Activated CD4-positive, CD25-positive, alpha-beta regulatory T cell treated with anti-CD3 and anti-CD28 coated beads, Interleukin-2, amount 50 U/mL, for 72 hours (primary cell): Measurements from ENCODE around the gene FHIP2A.
"Not testable (repeated sequence)": the region's sequence is repeated elsewhere in the genome, so short reads cannot be mapped to it uniquely, and the experiment has no call there.

Source experiments
- DNase-seq: peaks from one replicate; pipeline ENCODE4 v3.0.0; 2021

Gene FHIP2A

GRCh38 chr10:114821915-114822443 lies 399 bp downstream of the FHIP2A start:
- no peak for DNase-seq

- no peak for DNase-seq
These were observed 980 bp downstream of the FHIP2A start for GRCh38 chr10:114822444-114823076.

DNA sequence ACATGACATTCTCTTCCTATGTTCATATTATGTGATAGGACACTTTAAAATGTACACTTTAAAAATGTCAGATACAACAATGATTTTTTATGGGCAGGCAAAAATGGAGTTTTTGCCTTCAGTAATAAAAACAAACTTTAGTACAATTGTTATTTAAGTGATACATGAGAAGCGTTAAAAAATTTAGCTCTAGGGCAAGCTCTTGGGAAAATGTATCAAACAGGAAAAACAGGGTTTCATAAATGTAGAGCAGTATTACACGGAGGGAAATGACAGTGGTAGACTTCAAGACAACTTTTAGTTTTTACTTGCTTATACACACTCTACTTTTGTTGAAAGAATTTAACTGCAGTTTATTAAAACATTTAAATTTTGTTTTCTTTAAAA lies 1.5 kb downstream of the FHIP2A start:
- DNase-seq = no peak

DNA sequence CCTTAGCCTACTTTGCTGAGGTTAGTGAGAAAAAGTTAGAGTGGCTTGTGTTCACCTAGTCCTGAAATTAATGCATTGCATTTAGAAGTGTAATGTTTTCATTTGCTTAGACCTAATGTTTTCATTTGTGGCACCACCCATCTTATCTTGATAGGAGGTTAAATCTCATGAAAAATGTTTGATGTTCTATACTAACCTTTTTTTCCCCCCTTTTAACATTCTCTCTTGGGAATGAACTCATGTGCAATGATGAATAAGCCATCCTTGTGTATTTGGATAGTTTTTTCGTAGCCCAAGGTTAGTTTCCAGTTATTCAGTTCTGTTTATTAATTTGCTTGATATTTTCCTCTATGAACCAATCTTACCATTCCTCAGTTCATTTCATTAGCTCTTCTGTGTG lies 2.8 kb downstream of the FHIP2A start:
- DNase-seq = no peak

GRCh38 chr10:114825513-114826253 lies 4.1 kb downstream of the FHIP2A start:
- no peak for DNase-seq

GRCh38 chr10:114829160-114829909 lies 7.8 kb downstream of the FHIP2A start:
- no peak for DNase-seq

DNA sequence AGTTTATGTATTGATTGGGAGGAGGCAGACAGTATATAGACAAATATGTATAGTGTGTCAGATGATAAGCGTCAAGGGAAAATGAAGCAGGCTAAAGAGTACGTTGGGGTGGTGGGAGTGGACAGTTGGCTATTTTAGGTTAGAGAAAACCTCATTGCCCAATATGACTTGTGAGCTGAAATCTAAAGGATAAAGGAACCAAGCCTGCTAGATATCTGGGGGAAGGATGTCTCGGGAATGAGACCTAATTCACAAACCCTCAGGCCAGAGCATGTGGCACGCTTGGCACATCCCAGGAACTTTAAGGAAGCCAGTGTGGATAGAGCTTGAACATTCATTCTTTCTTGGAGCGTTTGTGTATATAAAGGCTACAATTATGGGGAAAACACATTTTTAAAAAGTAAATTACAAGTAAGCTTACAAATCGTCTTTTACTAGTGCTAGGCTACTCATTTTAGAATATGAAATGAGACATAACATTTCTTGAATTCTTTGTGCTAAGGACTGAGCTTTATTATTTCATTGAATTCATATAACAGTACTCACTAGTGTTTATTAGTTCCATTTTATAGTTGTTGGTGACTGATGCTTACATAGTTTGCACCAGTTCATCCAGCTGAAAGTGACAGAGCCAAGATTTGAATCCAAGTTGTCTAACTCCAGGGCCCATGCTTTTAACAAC lies 9.7 kb downstream of the FHIP2A start:
- DNase-seq = no peak

GRCh38 chr10:114837690-114838089 lies 16.1 kb downstream of the FHIP2A start:
- no peak for DNase-seq

GRCh38 chr10:114839901-114840300 lies 18.3 kb downstream of the FHIP2A start:
- DNase-seq = no peak

GRCh38 chr10:114845978-114846693 lies 24.6 kb downstream of the FHIP2A start:
- no peak for DNase-seq

- DNase-seq = not testable (repeated sequence)
These were observed 25.9 kb downstream of the FHIP2A start for GRCh38 chr10:114847517-114847916.

DNA sequence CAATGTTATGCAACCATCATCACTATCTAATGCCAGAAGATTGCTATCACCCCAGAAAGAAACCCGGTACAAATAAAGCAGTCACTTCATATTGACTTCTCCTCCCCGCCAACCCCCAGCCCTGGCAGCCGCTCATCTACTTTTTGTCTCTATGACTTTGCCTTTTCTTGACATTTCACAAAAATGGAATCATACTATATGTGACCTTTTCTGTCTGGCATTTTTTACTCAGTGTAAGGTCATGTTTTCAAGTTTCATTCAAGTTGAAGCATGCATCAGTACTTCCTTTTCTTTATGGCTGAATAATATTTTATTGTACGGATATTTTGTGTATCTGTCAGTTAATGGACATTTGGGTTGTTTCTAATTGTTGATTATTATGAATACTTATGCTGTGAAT lies 28.1 kb downstream of the FHIP2A start:
- DNase-seq = no peak

DNA sequence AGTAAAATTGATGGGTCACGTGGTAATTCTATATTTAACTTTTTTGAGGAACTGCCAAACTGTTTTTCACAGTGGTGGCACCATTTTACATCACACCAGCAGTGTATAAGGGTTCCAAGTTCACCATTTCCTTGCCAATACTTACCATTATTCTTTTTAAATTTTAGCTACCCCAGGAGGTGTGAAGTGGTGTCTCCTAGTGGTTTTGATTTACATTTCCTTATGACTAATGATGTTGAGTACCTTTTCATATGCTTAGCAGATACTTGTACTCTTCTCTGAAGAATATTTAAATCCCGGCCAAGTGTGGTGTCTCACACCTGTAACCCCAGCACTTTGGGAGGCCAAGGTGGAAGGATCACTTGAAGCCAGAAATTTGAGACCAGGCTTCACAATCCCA lies 28.5 kb downstream of the FHIP2A start:
- DNase-seq = no peak

DNA sequence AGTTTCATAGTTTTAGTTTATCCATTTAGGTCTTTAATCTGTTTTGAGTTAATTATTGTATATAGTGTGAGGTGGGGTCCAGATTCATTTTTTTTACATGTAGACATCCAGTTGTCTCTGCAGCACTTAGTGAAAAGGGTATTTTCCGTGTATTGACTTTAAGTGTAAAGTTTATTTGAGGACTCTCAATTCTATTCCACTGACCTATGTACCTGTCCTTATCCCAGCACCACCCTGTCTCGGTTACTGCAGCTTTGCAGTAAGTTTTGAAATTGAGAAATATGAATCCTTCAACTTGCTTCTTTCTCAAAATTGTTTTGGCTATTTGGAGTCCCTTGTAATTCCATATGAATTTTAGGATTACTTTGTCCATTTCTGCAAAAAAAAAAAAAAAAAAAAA lies 29.8 kb downstream of the FHIP2A start:
- no peak for DNase-seq

GRCh38 chr10:114852197-114852596 lies 30.6 kb downstream of the FHIP2A start:
- no peak for DNase-seq

- no peak for DNase-seq
These were observed 33.3 kb downstream of the FHIP2A start for GRCh38 chr10:114854906-114855305.

DNA sequence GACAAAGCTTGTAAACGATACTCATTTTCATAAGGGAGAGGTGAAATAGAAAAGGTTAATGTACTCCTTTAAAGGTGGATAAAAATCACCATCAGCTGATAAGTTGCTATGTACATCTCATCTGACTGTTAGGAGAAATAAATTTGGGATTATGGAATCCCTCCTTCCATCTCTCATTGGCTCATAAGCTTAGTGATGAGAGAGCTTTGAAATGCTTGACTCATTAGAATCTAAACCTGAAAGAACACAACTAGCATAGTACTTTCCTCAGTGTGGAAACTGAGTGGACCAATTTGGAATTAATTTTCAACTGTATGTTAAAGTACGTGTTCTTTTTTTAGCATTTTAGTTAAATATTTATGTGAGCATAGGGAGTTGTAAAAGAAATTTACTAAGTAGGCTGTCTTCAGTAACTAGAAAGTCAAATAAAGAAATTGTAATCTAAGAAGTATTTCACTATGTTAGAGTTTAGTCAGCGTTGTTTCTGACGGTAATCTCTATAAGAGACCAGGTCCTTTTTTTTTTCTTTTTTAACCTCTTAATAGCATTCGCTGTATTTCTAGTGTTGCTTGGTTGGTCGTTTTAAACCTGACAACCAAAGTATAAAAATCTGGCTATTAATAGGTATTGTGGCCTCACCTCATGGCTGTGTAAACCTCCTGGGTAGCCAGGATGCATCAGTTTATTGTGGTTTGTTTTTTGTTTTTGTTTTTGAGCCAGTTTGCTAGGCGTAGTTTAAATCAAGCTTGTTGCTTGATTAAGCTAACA lies 34.4 kb downstream of the FHIP2A start:
- DNase-seq = no peak

DNA sequence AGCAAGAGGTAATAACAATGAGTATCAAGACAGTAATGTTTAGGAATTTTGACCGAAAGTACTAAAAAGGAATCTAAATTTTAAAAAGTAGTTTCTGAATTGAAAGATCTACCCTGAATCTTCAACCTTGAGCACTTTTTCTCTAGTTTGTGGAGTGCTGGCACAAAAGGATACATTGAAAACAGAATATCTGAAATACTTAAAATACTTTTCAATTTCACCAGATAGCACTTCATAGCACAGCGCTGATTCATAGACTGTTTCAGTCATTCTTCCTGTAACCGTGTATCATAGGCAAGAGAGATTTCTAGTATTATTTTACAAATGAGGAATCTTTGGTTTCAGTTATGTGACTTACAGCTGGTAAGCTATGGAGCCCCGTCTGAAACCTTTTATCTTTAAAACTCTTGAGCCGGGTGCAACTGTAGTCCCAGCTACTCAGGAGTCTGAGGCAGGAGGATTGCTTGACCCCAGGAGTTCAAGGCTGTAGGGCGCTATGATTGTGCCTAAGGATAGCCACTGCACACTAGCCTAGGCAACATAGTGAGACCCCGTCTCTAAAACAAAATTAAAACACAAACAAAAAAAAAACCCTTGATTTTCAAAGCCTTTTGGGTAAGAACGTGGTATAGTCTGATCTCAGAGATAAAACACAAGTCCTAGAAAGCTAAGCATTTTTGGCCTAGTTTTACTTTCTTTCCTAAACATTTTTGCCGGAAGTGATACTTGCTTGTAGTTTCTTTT lies 35.1 kb downstream of the FHIP2A start:
- DNase-seq = no peak

- not testable (repeated sequence) for DNase-seq
These were observed 35.6 kb downstream of the FHIP2A start for GRCh38 chr10:114857288-114857565.

DNA sequence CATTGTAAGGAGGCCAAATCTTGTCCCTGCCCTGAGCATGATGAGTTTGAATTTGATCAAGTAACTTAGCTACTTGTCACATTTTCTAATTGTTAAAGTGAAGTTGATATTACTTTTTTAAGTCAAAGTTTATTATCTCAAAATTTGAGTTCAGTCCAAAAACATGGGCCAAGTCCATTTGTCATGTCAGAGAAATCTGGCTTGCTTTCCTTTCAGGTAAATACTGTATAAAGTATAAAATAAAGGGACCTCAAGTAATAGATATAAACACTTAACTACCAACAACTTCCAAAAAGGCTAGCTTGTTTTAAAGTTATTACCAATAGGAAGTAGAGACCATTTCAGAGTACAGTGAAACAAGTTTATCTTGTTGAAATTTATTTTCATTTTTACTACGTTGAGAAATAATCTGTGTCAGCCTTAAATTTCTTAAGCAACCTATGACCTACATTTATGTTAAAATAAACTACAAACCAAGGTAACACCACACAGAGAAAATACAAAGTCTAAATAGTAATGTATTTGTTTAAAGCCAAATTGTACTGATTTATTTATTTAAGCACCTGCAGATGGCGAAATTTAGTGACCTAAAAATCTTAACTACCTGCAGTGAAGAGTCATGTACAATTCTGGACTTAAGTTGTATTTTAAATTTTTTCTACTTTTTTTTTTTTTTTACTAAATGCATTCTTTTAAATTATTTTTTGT lies 36.5 kb downstream of the FHIP2A start:
- DNase-seq = no peak

DNA sequence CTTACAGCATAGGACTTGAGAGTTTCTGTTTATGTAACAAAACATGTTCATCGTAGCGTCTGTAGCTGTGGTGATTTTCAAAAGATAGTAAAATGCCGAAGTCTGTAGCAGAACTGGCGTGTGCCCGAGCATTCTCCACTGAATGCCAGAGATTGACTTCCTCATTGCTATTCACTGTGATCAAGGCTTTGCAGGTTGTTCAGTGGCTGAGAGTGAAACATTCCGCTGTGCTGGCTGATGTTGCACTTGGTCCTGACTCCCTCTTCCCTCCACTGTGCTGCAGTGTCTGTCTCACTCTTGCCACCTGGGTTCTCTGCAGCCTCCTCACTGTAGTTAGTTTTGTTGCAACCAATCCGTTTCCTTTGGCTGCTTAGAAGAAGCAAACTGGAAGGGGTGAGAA lies 37.6 kb downstream of the FHIP2A start:
- no peak for DNase-seq
